Stimulated activated naive B cell treated with anti-CD40 and anti-IgM and Interleukin-4, amounts not matched to agents 10 μg/mL and 1 μg/mL and 100 μg/mL, for 72 hours (primary cell): Measurements from ENCODE around the gene WWOX.

ENCODE experiments used
- ATAC-seq, 2 donors: fragments of 150-1000 bp; cut with Tn5 transposase; replicated peaks; 2 replicates each; pipeline ENCODE4 v1.10.0; 2021; ENCODE audit warnings: moderate library complexity in 1 of 2
- DNase-seq: peaks from one replicate; pipeline ENCODE4 v3.0.0; 2021
- H3K27ac Mint-ChIP-seq: one replicate; pipeline ENCODE4 v1.8.0; 2022; ENCODE audit warnings: mild to moderate bottlenecking, mixed read lengths
- H3K27me3 Mint-ChIP-seq, 2 donors: one replicate each; pipeline ENCODE4 v1.8.0; 2022; ENCODE audit warnings: mixed read lengths in 2 of 2
- H3K36me3 Mint-ChIP-seq, 2 donors: one replicate each; pipeline ENCODE4 v1.8.0; 2022; ENCODE audit warnings: mixed read lengths in 2 of 2, mild to moderate bottlenecking in 1 of 2
- H3K4me1 Mint-ChIP-seq, 2 donors: one replicate each; pipeline ENCODE4 v1.8.0; 2022; ENCODE audit warnings: mixed read lengths in 2 of 2, mild to moderate bottlenecking in 1 of 2
- H3K4me3 Mint-ChIP-seq, 2 donors: one replicate each; pipeline ENCODE4 v1.8.0; 2022; ENCODE audit warnings: mild to moderate bottlenecking in 2 of 2, mixed read lengths in 2 of 2, moderate library complexity in 1 of 2
- H3K9me3 Mint-ChIP-seq, 2 donors: one replicate each; pipeline ENCODE4 v1.8.0; 2022; ENCODE audit warnings: mixed read lengths in 2 of 2, mild to moderate bottlenecking in 1 of 2

The WWOX gene

GRCh38 chr16:79170555-79171246 is 1071.2 kb downstream of the WWOX start:
- Mint-ChIP-seq H3K4me3 (no peak overlapping the region), H3K9me3 (peaks cover 7 to 8% of the 10 kb centered on the region in 2 donors), H3K27me3 (peaks cover 4 to 17% of the 10 kb centered on the region in 2 donors), H3K4me1 (peaks cover 2 to 4% of the 10 kb centered on the region in 2 donors), H3K36me3 (peaks cover 6 to 10% of the 10 kb centered on the region in 2 donors), H3K27ac (no peak overlapping the region)
- ATAC-seq (no peak), DNase-seq (no peak)

- no peak overlapping the region for H3K27ac Mint-ChIP-seq
- H3K4me3 Mint-ChIP-seq, result no peak overlapping the region
- DNase-seq (no peak), ATAC-seq (no peak)
- peaks cover 6 to 12% of the 10 kb centered on the region in 2 donors for H3K36me3 Mint-ChIP-seq
- peaks cover 9% of the 10 kb centered on the region in 2 donors for H3K9me3 Mint-ChIP-seq
- H3K4me1 Mint-ChIP-seq, result peaks cover 4 to 9% of the 10 kb centered on the region in 2 donors
- peaks cover 7 to 15% of the 10 kb centered on the region in 2 donors for H3K27me3 Mint-ChIP-seq
Measured at GRCh38 chr16:79171504-79171903, 1072.0 kb downstream of the WWOX start.

- Mint-ChIP-seq H3K36me3 (peaks cover 6 to 12% of the 10 kb centered on the region in 2 donors), H3K4me3 (no peak overlapping the region), H3K27me3 (peaks cover 13 to 17% of the 10 kb centered on the region in 2 donors), H3K9me3 (peaks cover 9% of the 10 kb centered on the region in 2 donors), H3K27ac (no peak overlapping the region), H3K4me1 (peaks cover 7 to 16% of the 10 kb centered on the region in 2 donors)
- no peak for ATAC-seq
- DNase-seq, result no peak
Measured at GRCh38 chr16:79171931-79172705, 1072.7 kb downstream of the WWOX start.

GRCh38 chr16:79172976-79173500 is 1073.6 kb downstream of the WWOX start:
- Mint-ChIP-seq H3K4me3 (no peak overlapping the region), H3K4me1 (peaks cover 11 to 21% of the 10 kb centered on the region in 2 donors), H3K36me3 (peaks cover 3 to 8% of the 10 kb centered on the region in 2 donors), H3K9me3 (peaks cover 4 to 5% of the 10 kb centered on the region in 2 donors), H3K27me3 (peaks cover 18 to 19% of the 10 kb centered on the region in 2 donors), H3K27ac (no peak overlapping the region)
- ATAC-seq (no peak), DNase-seq (no peak)

- H3K27me3 Mint-ChIP-seq, result peaks cover 18 to 19% of the 10 kb centered on the region in 2 donors
Measured at GRCh38 chr16:79173919-79174318, 1074.5 kb downstream of the WWOX start.

GRCh38 chr16:79175286-79176057 is 1076.0 kb downstream of the WWOX start:
- ATAC-seq, result no peak
- peaks cover 3 to 5% of the 10 kb centered on the region in 2 donors for H3K9me3 Mint-ChIP-seq
- H3K4me3 Mint-ChIP-seq, result no peak overlapping the region
- peaks cover 18 to 26% of the 10 kb centered on the region in 2 donors for H3K27me3 Mint-ChIP-seq
- H3K36me3 Mint-ChIP-seq, result peaks cover 0 to 7% of the 10 kb centered on the region in 2 donors
- peaks cover 11 to 21% of the 10 kb centered on the region in 2 donors for H3K4me1 Mint-ChIP-seq
- H3K27ac Mint-ChIP-seq, result no peak overlapping the region
- DNase-seq, result no peak

More at GRCh38 chr16:79173919-79174318, 1074.5 kb downstream of the WWOX start:
- H3K4me1 Mint-ChIP-seq, result peaks cover 11 to 21% of the 10 kb centered on the region in 2 donors
- DNase-seq (no peak), ATAC-seq (no peak)
- no peak overlapping the region for H3K27ac Mint-ChIP-seq
- no peak overlapping the region for H3K4me3 Mint-ChIP-seq
- peaks cover 3% of the 10 kb centered on the region in 2 donors for H3K9me3 Mint-ChIP-seq
- peaks cover 0 to 7% of the 10 kb centered on the region in 2 donors for H3K36me3 Mint-ChIP-seq

GRCh38 chr16:79177018-79177417 is 1077.6 kb downstream of the WWOX start:
- H3K27ac Mint-ChIP-seq, result no peak overlapping the region
- H3K27me3 Mint-ChIP-seq, result peaks cover 22 to 34% of the 10 kb centered on the region in 2 donors
- peaks cover 0 to 7% of the 10 kb centered on the region in 2 donors for H3K36me3 Mint-ChIP-seq
- H3K4me3 Mint-ChIP-seq, result peak overlapping the region in 1 of 2 donors; percentile 3
- DNase-seq (peak; percentile 14), ATAC-seq (peak; percentile 82 to 89)
- H3K9me3 Mint-ChIP-seq, result peaks cover 3 to 5% of the 10 kb centered on the region in 2 donors
- peaks cover 11 to 21% of the 10 kb centered on the region in 2 donors for H3K4me1 Mint-ChIP-seq

- no peak for ATAC-seq
- DNase-seq, result no peak
- Mint-ChIP-seq H3K9me3 (peaks cover 0 to 1% of the 10 kb centered on the region in 2 donors), H3K27me3 (peaks cover 15 to 30% of the 10 kb centered on the region in 2 donors), H3K36me3 (peaks cover 0 to 3% of the 10 kb centered on the region in 2 donors), H3K27ac (no peak overlapping the region), H3K4me1 (peaks cover 7 to 13% of the 10 kb centered on the region in 2 donors), H3K4me3 (no peak overlapping the region)
Measured at GRCh38 chr16:79181419-79181818, 1082.0 kb downstream of the WWOX start.

- H3K4me1 Mint-ChIP-seq, result peaks cover 0 to under 1% of the 10 kb centered on the region in 2 donors
- H3K27ac Mint-ChIP-seq, result no peak overlapping the region
- DNase-seq (no peak), ATAC-seq (no peak)
- H3K27me3 Mint-ChIP-seq, result peaks cover 4 to 23% of the 10 kb centered on the region in 2 donors
- peaks cover 0 to 3% of the 10 kb centered on the region in 2 donors for H3K9me3 Mint-ChIP-seq
- no peak overlapping the region for H3K4me3 Mint-ChIP-seq
- H3K36me3 Mint-ChIP-seq, result peaks cover 0 to 3% of the 10 kb centered on the region in 2 donors
Measured at GRCh38 chr16:79182616-79183015, 1083.2 kb downstream of the WWOX start.

GRCh38 chr16:79183571-79183970 is 1084.1 kb downstream of the WWOX start:
- Mint-ChIP-seq H3K27me3 (peaks cover 8 to 26% of the 10 kb centered on the region in 2 donors), H3K9me3 (peaks cover 4 to 6% of the 10 kb centered on the region in 2 donors), H3K4me1 (peaks cover 0 to 3% of the 10 kb centered on the region in 2 donors), H3K36me3 (peaks cover 5 to 9% of the 10 kb centered on the region in 2 donors), H3K27ac (no peak overlapping the region), H3K4me3 (no peak overlapping the region)
- DNase-seq, result no peak
- ATAC-seq, result no peak

GRCh38 chr16:79184464-79185030 is 1085.1 kb downstream of the WWOX start:
- peaks cover 9 to 19% of the 10 kb centered on the region in 2 donors for H3K27me3 Mint-ChIP-seq
- no peak overlapping the region for H3K27ac Mint-ChIP-seq
- H3K4me3 Mint-ChIP-seq, result no peak overlapping the region
- peaks cover 7 to 11% of the 10 kb centered on the region in 2 donors for H3K36me3 Mint-ChIP-seq
- no peak for ATAC-seq
- DNase-seq, result no peak
- H3K4me1 Mint-ChIP-seq, result peaks cover 0 to 4% of the 10 kb centered on the region in 2 donors
- peaks cover 4 to 6% of the 10 kb centered on the region in 2 donors for H3K9me3 Mint-ChIP-seq

GRCh38 chr16:79185711-79186110 is 1086.3 kb downstream of the WWOX start:
- Mint-ChIP-seq H3K27ac (no peak overlapping the region), H3K9me3 (peaks cover 4% of the 10 kb centered on the region in 2 donors)

GRCh38 chr16:79186196-79186595 is 1086.7 kb downstream of the WWOX start:
- Mint-ChIP-seq H3K9me3 (peaks cover 4% of the 10 kb centered on the region in 2 donors), H3K27ac (no peak overlapping the region), H3K4me1 (peaks cover 0 to 4% of the 10 kb centered on the region in 2 donors), H3K27me3 (peaks cover 9 to 17% of the 10 kb centered on the region in 2 donors), H3K4me3 (no peak overlapping the region), H3K36me3 (peaks cover 7 to 11% of the 10 kb centered on the region in 2 donors)
- ATAC-seq (no peak), DNase-seq (no peak)

More at GRCh38 chr16:79185711-79186110, 1086.3 kb downstream of the WWOX start:
- H3K36me3 Mint-ChIP-seq, result peaks cover 7 to 11% of the 10 kb centered on the region in 2 donors
- H3K4me3 Mint-ChIP-seq, result no peak overlapping the region
- H3K27me3 Mint-ChIP-seq, result peaks cover 9 to 18% of the 10 kb centered on the region in 2 donors
- DNase-seq (no peak), ATAC-seq (no peak)
- peaks cover 0 to 4% of the 10 kb centered on the region in 2 donors for H3K4me1 Mint-ChIP-seq
